ENCODE measurements around the gene TNP1.

The TNP1 gene

GRCh38 chr2:216859944-216860343 is at the start of gene TNP1:
Gene TNP1, minus strand, starts transcription at chr2:216860064. Its CDS starts 30 bp downstream, at chr2:216860034.
- DNase-seq (ENCODE audit: low read depth), result no peak

- DNase-seq (ENCODE audit: low read depth), result no peak
Observed at GRCh38 chr2:216908300-216908699, 48.4 kb upstream of the TNP1 start.

GRCh38 chr2:216905649-216906329 is 45.9 kb upstream of the TNP1 start:
- DNase-seq (ENCODE audit: low read depth), result no peak

- no peak for DNase-seq (ENCODE audit: low read depth)
Observed at GRCh38 chr2:216904974-216905373, 45.1 kb upstream of the TNP1 start.

GRCh38 chr2:216904554-216904953 is 44.7 kb upstream of the TNP1 start:
- no peak for DNase-seq (ENCODE audit: low read depth)

GRCh38 chr2:216903470-216903869 is 43.6 kb upstream of the TNP1 start:
- no peak for DNase-seq (ENCODE audit: low read depth)

GRCh38 chr2:216901273-216901672 is 41.4 kb upstream of the TNP1 start:
- no peak for DNase-seq (ENCODE audit: low read depth)

GRCh38 chr2:216900406-216900805 is 40.5 kb upstream of the TNP1 start:
- DNase-seq (ENCODE audit: low read depth), result no peak

- DNase-seq (ENCODE audit: low read depth), result no peak
Observed at GRCh38 chr2:216897561-216898203, 37.8 kb upstream of the TNP1 start.

- no peak for DNase-seq (ENCODE audit: low read depth)
Observed at GRCh38 chr2:216890138-216890537, 30.3 kb upstream of the TNP1 start.

- DNase-seq (ENCODE audit: low read depth), result no peak
Observed at GRCh38 chr2:216888887-216889622, 29.2 kb upstream of the TNP1 start.

GRCh38 chr2:216888081-216888480 is 28.2 kb upstream of the TNP1 start:
- no peak for DNase-seq (ENCODE audit: low read depth)

- no peak for DNase-seq (ENCODE audit: low read depth)
Observed at GRCh38 chr2:216887138-216887537, 27.3 kb upstream of the TNP1 start.

- no peak for DNase-seq (ENCODE audit: low read depth)
Observed at GRCh38 chr2:216885117-216885553, 25.3 kb upstream of the TNP1 start.

GRCh38 chr2:216884347-216884746 is 24.5 kb upstream of the TNP1 start:
- no peak for DNase-seq (ENCODE audit: low read depth)

GRCh38 chr2:216882876-216883275 is 23.0 kb upstream of the TNP1 start:
- DNase-seq (ENCODE audit: low read depth), result no peak

GRCh38 chr2:216881411-216881810 is 21.5 kb upstream of the TNP1 start:
- no peak for DNase-seq (ENCODE audit: low read depth)

GRCh38 chr2:216880509-216881184 is 20.8 kb upstream of the TNP1 start:
- no peak for DNase-seq (ENCODE audit: low read depth)

GRCh38 chr2:216879727-216880508 is 20.1 kb upstream of the TNP1 start:
- DNase-seq (ENCODE audit: low read depth), result no peak

- no peak for DNase-seq (ENCODE audit: low read depth)
Observed at GRCh38 chr2:216878072-216878471, 18.2 kb upstream of the TNP1 start.

- no peak for DNase-seq (ENCODE audit: low read depth)
Observed at GRCh38 chr2:216877085-216877484, 17.2 kb upstream of the TNP1 start.

- DNase-seq (ENCODE audit: low read depth), result no peak
Observed at GRCh38 chr2:216875862-216876261, 16.0 kb upstream of the TNP1 start.
